PC-9 (cell line): Measurements from ENCODE around the gene LAMTOR4.

ENCODE experiments used
- CTCF ChIP-seq: fragments of 200-600 bp; sonication (generic); conservative IDR thresholded peaks from 2 replicates; pipeline ENCODE4 v1.6.1; 2017; ENCODE audit warnings: mixed run types, antibody characterized with exemption, mild to moderate bottlenecking, moderate library complexity
- EZH2 ChIP-seq: fragments of 200-600 bp; sonication (generic); IDR thresholded peaks from 2 replicates; pipeline ENCODE4 v1.8.0; 2017; ENCODE audit warnings: antibody characterized with exemption, low read depth

GRCh38 chr7:100111156-100111555 is 37.6 kb upstream of the LAMTOR4 start:
- TF ChIP-seq CTCF = no peak
- no peak for TF ChIP-seq EZH2
